Body of pancreas (tissue), 4 donors: Measurements from ENCODE around the gene FLOT2.

Experiments used
- POLR2A ChIP-seq, 3 donors: fragments of 450-650 bp; IDR thresholded peaks; one replicate each; pipeline ENCODE4 v1.6.1; 2016; ENCODE audit warnings: antibody characterized with exemption in 3 of 3, mild to moderate bottlenecking in 2 of 3
- TF ChIP-seq, protein P1 (sequence below), 7 experiments: fragments of 450-650 bp in 4 of 7; fragments of 200-600 bp in 3 of 7; sonication (generic) in 3 of 7; IDR thresholded peaks; one replicate each; pipeline ENCODE4 v1.5.1; 2016 to 2019; ENCODE audit warnings: antibody characterized with exemption in 7 of 7

DNA sequence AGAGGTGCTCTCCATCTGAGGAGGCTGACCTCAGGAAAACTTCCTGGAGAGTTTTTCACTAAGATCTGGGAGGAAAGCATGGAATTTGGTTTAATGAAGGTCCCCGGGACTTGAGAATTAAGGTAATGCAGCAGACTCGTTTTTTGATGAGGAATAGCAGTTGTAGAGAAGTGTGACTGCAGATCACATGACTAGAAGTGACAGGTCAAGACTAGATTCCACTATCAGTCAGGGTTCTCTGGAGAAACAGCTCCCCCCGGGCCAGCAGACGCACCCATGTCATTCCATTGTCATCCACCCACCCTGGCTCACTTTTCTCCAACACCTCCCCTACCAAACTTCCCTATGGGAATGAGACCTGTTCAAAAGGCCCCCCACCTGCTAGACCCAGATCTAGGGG lies 7.3 kb upstream of the FLOT2 start:
- TF ChIP-seq POLR2A (IDR thresholded peaks at IDR 0.05), result no peak
- TF ChIP-seq, protein P1, sequence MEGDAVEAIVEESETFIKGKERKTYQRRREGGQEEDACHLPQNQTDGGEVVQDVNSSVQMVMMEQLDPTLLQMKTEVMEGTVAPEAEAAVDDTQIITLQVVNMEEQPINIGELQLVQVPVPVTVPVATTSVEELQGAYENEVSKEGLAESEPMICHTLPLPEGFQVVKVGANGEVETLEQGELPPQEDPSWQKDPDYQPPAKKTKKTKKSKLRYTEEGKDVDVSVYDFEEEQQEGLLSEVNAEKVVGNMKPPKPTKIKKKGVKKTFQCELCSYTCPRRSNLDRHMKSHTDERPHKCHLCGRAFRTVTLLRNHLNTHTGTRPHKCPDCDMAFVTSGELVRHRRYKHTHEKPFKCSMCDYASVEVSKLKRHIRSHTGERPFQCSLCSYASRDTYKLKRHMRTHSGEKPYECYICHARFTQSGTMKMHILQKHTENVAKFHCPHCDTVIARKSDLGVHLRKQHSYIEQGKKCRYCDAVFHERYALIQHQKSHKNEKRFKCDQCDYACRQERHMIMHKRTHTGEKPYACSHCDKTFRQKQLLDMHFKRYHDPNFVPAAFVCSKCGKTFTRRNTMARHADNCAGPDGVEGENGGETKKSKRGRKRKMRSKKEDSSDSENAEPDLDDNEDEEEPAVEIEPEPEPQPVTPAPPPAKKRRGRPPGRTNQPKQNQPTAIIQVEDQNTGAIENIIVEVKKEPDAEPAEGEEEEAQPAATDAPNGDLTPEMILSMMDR (IDR thresholded peaks at IDR 0.05), result no peak
